Right cardiac atrium (tissue), 5 donors: ENCODE measurements around the gene GTF3A. TPM values are rescaled to one million over a fixed set of nuclear protein-coding genes. Genes with fewer than 3 reads are reported as not detected.

Source experiments
- ATAC-seq, 2 donors: fragments of 200-7000 bp; cut with Tn5 transposase; one replicate each; pipeline versions ENCODE4 v1.8.0 to v1.9.1; 2020; ENCODE audit warnings: moderate library complexity in 2 of 2, mild to moderate bottlenecking in 1 of 2
- DNase-seq, 3 donors: peaks; one replicate each; pipeline ENCODE4 v3.0.0-alpha.2; 2020
- H3K27ac ChIP-seq: one replicate; pipeline ENCODE4 v1.5.1; 2013; ENCODE audit warnings: mild to moderate bottlenecking, low read length, control low read depth, moderate library complexity
- H3K27me3 ChIP-seq: one replicate; pipeline ENCODE4 v1.6.1; 2013; ENCODE audit not compliant: control insufficient read depth, insufficient read depth
- H3K4me1 ChIP-seq: one replicate; pipeline ENCODE4 v1.6.1; 2013; ENCODE audit warnings: low read length; ENCODE audit not compliant: control insufficient read depth, insufficient read depth
- H3K4me3 ChIP-seq: one replicate; pipeline ENCODE4 v1.5.1; 2013; ENCODE audit warnings: low read length, control low read depth
- H3K9me3 ChIP-seq: one replicate; pipeline ENCODE4 v1.6.1; 2013; ENCODE audit warnings: low read length; ENCODE audit not compliant: control insufficient read depth
- WGBS: extraction: QIAGEN DNeasy Blood & Tissue Kit; methylation state at CpG from one replicate; pipeline ENCODE4 v1.1.7; 2013; 5-methylcytosine and 5-hydroxymethylcytosine counted together
- intact Hi-C, 4 donors: fragments of 100-400 bp; cut with DNase I; formaldehyde crosslinking; loops; one replicate each; pipeline versions ENCODE4 v1.11.0 to v1.14.0; 2022 to 2023
- polyA plus RNA-seq: library from polyadenylated mRNA; stranded (reverse); fragments of 200-250 nt; gene quantifications from one replicate; pipeline ENCODE4 v1.2.3, GENCODE V29; 2013
- total RNA-seq, 4 donors: library from RNA; stranded (reverse); fragmentation: NEBNext Ultra II Directional; extraction: Animal tissue kit (Norgen Biotek cat#: 25700); gene quantifications; one replicate each; pipeline ENCODE4 v1.2.1, GENCODE V29; 2021
- donor health status: healthy with polysubstance abuse.
- donor health status: DM: no; HTN: yes; CAD: no.
- donor health status: DM: no; HTN: no; CAD: no.
- donor health status: DM: no; HTN: yes; CAD: no; lungs with severe emphysema.
- donor health status: DM: yes; HTN: yes; CAD: no.

GTF3A gene
- total and polyA plus RNA-seq, 5 donors: 149 to 366 (median 201) TPM

GRCh38 chr13:27472941-27473340 is 48.5 kb downstream of the GTF3A start:
- Histone ChIP-seq H3K4me1 (no peaks in the 10 kb centered on the region), H3K27me3 (no peaks in the 10 kb centered on the region), H3K27ac (no peak overlapping the region), H3K4me3 (no peak overlapping the region), H3K9me3 (no peaks in the 10 kb centered on the region)
- no peak for ATAC-seq
- 88% methylated on average over 3 of the region's 3 CpGs for WGBS
- intact Hi-C loops: no loop called here
- DNase-seq: no peak

GRCh38 chr13:27474751-27475268 is 50.4 kb downstream of the GTF3A start:
- H3K27ac ChIP-seq: no peak overlapping the region
- H3K4me3 ChIP-seq: no peak overlapping the region
- H3K9me3 ChIP-seq: no peaks in the 10 kb centered on the region
- intact Hi-C loops: no loop called here
- DNase-seq (no peak), ATAC-seq (no peak)
- WGBS: 90% methylated on average over 13 of the region's 13 CpGs
- no peaks in the 10 kb centered on the region for H3K27me3 ChIP-seq
- no peaks in the 10 kb centered on the region for H3K4me1 ChIP-seq

- peaks cover 2% of the 10 kb centered on the region for H3K9me3 ChIP-seq
- H3K27me3 ChIP-seq: no peaks in the 10 kb centered on the region
- no peak overlapping the region for H3K4me3 ChIP-seq
- H3K4me1 ChIP-seq: no peaks in the 10 kb centered on the region
- ATAC-seq (no peak), DNase-seq (no peak)
- WGBS: 50% methylated on average over 10 of the region's 10 CpGs
- intact Hi-C loops: no loop called here
- no peak overlapping the region for H3K27ac ChIP-seq
These were observed 52.7 kb downstream of the GTF3A start for GRCh38 chr13:27476943-27477703.

- intact Hi-C loops: no loop called here
- Histone ChIP-seq H3K9me3 (peaks cover 2% of the 10 kb centered on the region), H3K27ac (no peak overlapping the region), H3K27me3 (no peaks in the 10 kb centered on the region), H3K4me1 (no peaks in the 10 kb centered on the region), H3K4me3 (no peak overlapping the region)
- ATAC-seq (peak in 1 of 2 donors; percentile 31), DNase-seq (peak; percentile 17 to 71 (median 69))
- WGBS: 18% methylated on average over 11 of the region's 11 CpGs
These were observed 57.3 kb downstream of the GTF3A start for GRCh38 chr13:27481766-27482165.

GRCh38 chr13:27482983-27483382 is 58.6 kb downstream of the GTF3A start:
- Histone ChIP-seq H3K27me3 (no peaks in the 10 kb centered on the region), H3K4me1 (no peaks in the 10 kb centered on the region), H3K4me3 (no peak overlapping the region), H3K27ac (no peak overlapping the region), H3K9me3 (peaks cover 2% of the 10 kb centered on the region)
- intact Hi-C loops: no loop called here
- WGBS: 76% methylated on average over 7 of the region's 7 CpGs
- no peak for DNase-seq
- peak in 1 of 2 donors; percentile 28 for ATAC-seq

GRCh38 chr13:27483421-27483820 is 59.0 kb downstream of the GTF3A start:
- no peaks in the 10 kb centered on the region for H3K27me3 ChIP-seq
- peaks cover 2% of the 10 kb centered on the region for H3K9me3 ChIP-seq
- no peaks in the 10 kb centered on the region for H3K4me1 ChIP-seq
- no peak overlapping the region for H3K27ac ChIP-seq
- 91% methylated on average over 11 of the region's 11 CpGs for WGBS
- ATAC-seq: no peak
- DNase-seq: no peak
- intact Hi-C loops: no loop called here
- no peak overlapping the region for H3K4me3 ChIP-seq

Other genes with a start within 250 kb of the GTF3A start
- 100 to 1,000 TPM; 723 to 895 (median 850) TPM for gene RPL21, start 173.1 kb upstream of the GTF3A start, total RNA-seq
- gene RPL21, start 173.1 kb upstream of the GTF3A start, polyA plus RNA-seq: 662 TPM
- 10 to 100 TPM; 10.5 to 35.8 (median 19.0) TPM for gene RASL11A, start 153.8 kb upstream of the GTF3A start, total RNA-seq
- 15.2 TPM for gene RASL11A, start 153.8 kb upstream of the GTF3A start, polyA plus RNA-seq
- 100 to 1,000 TPM; 102 to 157 (median 123) TPM for gene MTIF3, start 25.9 kb downstream of the GTF3A start, total RNA-seq
- gene MTIF3, start 25.9 kb downstream of the GTF3A start, polyA plus RNA-seq: 283 TPM
- 10 to 100 TPM in 3 of 4 donors, 1 to 10 TPM in 1; 9.1 to 15.3 (median 10.8) TPM for gene LNX2, start 195.9 kb downstream of the GTF3A start, total RNA-seq
- 4.5 TPM for gene LNX2, start 195.9 kb downstream of the GTF3A start, polyA plus RNA-seq
- 10 to 100 TPM; 58.2 to 92.3 (median 82.5) TPM for gene POLR1D, start 197.3 kb downstream of the GTF3A start, total RNA-seq
- gene POLR1D, start 197.3 kb downstream of the GTF3A start, polyA plus RNA-seq: 72.6 TPM